Measurements from ENCODE around the gene CCR5AS.

Gene CCR5AS

DNA sequence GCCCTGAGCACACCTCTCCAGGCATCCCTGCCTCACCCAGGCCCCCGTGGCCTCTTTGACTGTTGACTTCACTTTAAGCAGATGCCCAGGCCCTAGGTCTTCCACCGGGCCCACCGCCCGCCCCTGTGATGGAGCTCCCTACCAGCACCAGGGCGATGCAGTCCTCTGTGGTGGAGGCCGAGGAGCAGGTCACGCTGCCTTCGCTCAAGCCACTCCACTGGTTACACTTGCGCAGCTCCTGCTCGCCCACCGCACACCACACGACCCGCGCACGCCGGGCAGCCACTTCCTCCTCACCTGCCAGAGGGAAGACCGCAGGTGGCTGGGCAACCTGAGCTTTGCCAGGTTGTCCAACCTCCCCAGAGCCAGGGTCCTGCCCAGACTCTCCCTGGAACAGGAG lies 41.9 kb upstream of the CCR5AS start:
- no peaks in the 10 kb centered on the region for H3K79me1 ChIP-seq (ENCODE audit: low read depth, low read length)
- H2BK120ac ChIP-seq (replicated peaks; ENCODE audit: low read depth, low read length), result no peak overlapping the region
- no peak overlapping the region for H3K23ac ChIP-seq (ENCODE audit: insufficient read length)
- no peaks in the 10 kb centered on the region for H3K36me3 ChIP-seq (ENCODE audit: control insufficient read depth in 2 of 4, insufficient read depth in 4 of 4, low read length in 3 of 4)
- no peak overlapping the region; the same call in 1 of the 2 replicates for H2BK15ac ChIP-seq (ENCODE audit: low read length)
- H2AFZ ChIP-seq (ENCODE audit: low read length), result no peak overlapping the region
- no peak overlapping the region for H4K8ac ChIP-seq (ENCODE audit: extremely low read depth, insufficient read depth, low read length)
- H3K56ac ChIP-seq (replicated peaks; ENCODE audit: insufficient read length, low read depth, low read length), result no peak overlapping the region
- no peak overlapping the region for H3K18ac ChIP-seq (ENCODE audit: extremely low read depth, low read length)
- FAIRE-seq, result no peak
- DNase-seq (ENCODE audit: low read depth in 1 of 2, low spot score in 2 of 2), result no peak
- no peaks in the 10 kb centered on the region for H3K9me3 ChIP-seq (ENCODE audit: insufficient read depth in 2 of 2, low read depth in 1 of 2, low read length in 1 of 2)
- POLR2A ChIA-PET (ENCODE audit: partially characterized antibody), result interaction anchor here (1.5 kb wide), 1 partner anchor 137 kb away, joined by 4 read pairs; no protein-coding TSS in a partner anchor
- H3K27ac ChIP-seq (ENCODE audit: low read depth, low read length), result no peak overlapping the region
- H3K9ac ChIP-seq (replicated peaks in 1 of 4; ENCODE audit: extremely low read depth in 1 of 4, low read depth in 3 of 4, low read length in 3 of 4), result no peak overlapping the region
- no peak overlapping the region for H4K5ac ChIP-seq (ENCODE audit: insufficient read length, low read depth, low read length)
- H3K79me2 ChIP-seq (ENCODE audit: control insufficient read depth in 1 of 2, insufficient read depth in 2 of 2, low read length in 2 of 2), result no peaks in the 10 kb centered on the region
- no peak overlapping the region for H3K4ac ChIP-seq (replicated peaks; ENCODE audit: insufficient read length, low read depth, low read length)
- TF ChIP-seq EGR1 (IDR thresholded peaks at IDR 0.05; ENCODE audit: borderline replicate concordance, low read depth, low read length) (no peak), HDAC6 (IDR thresholded peaks at IDR 0.05; ENCODE audit: low read depth, low read length) (no peak), BRCA1 (IDR thresholded peaks at IDR 0.05; ENCODE audit: low read depth, low read length) (no peak), RBBP5 (IDR thresholded peaks at IDR 0.05; ENCODE audit: borderline replicate concordance, low read depth, low read length) (no peak), EP300 (IDR thresholded peaks at IDR 0.05; ENCODE audit: borderline replicate concordance in 1 of 2, low read depth in 2 of 2, low read length in 2 of 2) (no peak), YY1 (IDR thresholded peaks at IDR 0.05; ENCODE audit: low read depth, low read length) (no peak), RFX5 (IDR thresholded peaks at IDR 0.05; ENCODE audit: borderline replicate concordance, low read depth, low read length) (no peak), SIX5 (IDR thresholded peaks at IDR 0.05; ENCODE audit: low read depth, low read length) (no peak), NANOG (IDR thresholded peaks at IDR 0.05; ENCODE audit: insufficient read depth, low read depth, low read length, poor library complexity, severe bottlenecking) (no peak), POLR2AphosphoS5 (IDR thresholded peaks at IDR 0.05; ENCODE audit: low read depth, low read length) (no peak), ZNF274 (IDR thresholded peaks at IDR 0.05; ENCODE audit: borderline replicate concordance, extremely low read depth, low read length) (no peak), CREB1 (IDR thresholded peaks at IDR 0.05) (no peak), GABPA (IDR thresholded peaks at IDR 0.05; ENCODE audit: borderline replicate concordance, insufficient read depth, low read length) (no peak), SIN3A (conservative IDR thresholded peaks at IDR 0.05 in 1 of 2, IDR thresholded peaks at IDR 0.05 in 1 of 2; ENCODE audit: low read depth in 1 of 2, low read length in 2 of 2) (no peak), TEAD4 (IDR thresholded peaks at IDR 0.05; ENCODE audit: low read depth, low read length) (no peak), KDM5A (IDR thresholded peaks at IDR 0.05; ENCODE audit: low read length) (no peak)
- no peak overlapping the region for H3K14ac ChIP-seq (ENCODE audit: insufficient read length)
- H2BK12ac ChIP-seq (ENCODE audit: low read depth, low read length), result no peak overlapping the region
- WGBS, 2 experiments (ENCODE audit: extremely low coverage in 1 of 2, insufficient coverage in 1 of 2, insufficient read length in 1 of 2, insufficient replicate concordance in 2 of 2, low coverage in 1 of 2, low lambda C conversion rate in 2 of 2, missing lambda C conversion rate in 1 of 2), result 96% methylated on average over 17 of the region's 17 CpGs; no CpG with 5 or more reads in 1 of the 2 experiments
- H3K4me2 ChIP-seq (ENCODE audit: insufficient read depth in 1 of 2, low read depth in 2 of 2, low read length in 2 of 2), result no peak overlapping the region
- no peak overlapping the region for H2AK5ac ChIP-seq (ENCODE audit: low read depth, low read length)
- H3K4me1 ChIP-seq (replicated peaks in 1 of 4; ENCODE audit: control insufficient read depth in 3 of 4, insufficient read depth in 4 of 4, low read length in 3 of 4), result no peaks in the 10 kb centered on the region
- no peak overlapping the region for H4K91ac ChIP-seq (replicated peaks; ENCODE audit: insufficient read length, low read length)
- H3K4me3 ChIP-seq (ENCODE audit: extremely low read depth in 1 of 4, insufficient read depth in 2 of 4, low read depth in 3 of 4, low read length in 4 of 4), result no peak overlapping the region
- H2BK20ac ChIP-seq (ENCODE audit: low read length), result no peak overlapping the region
- H3K27me3 ChIP-seq (replicated peaks in 1 of 4; ENCODE audit: control insufficient read depth in 3 of 4, extremely low read depth in 1 of 4, insufficient read depth in 3 of 4, low read length in 3 of 4), result no peaks in the 10 kb centered on the region
- H2BK5ac ChIP-seq (ENCODE audit: low read depth, low read length), result no peak overlapping the region
- no peaks in the 10 kb centered on the region for H3K23me2 ChIP-seq (ENCODE audit: low read depth, low read length)
- CTCF ChIA-PET (ENCODE audit: partially characterized antibody), result interaction anchor here (0.7 to 5.0 kb wide), 13 partner anchors 10 to 266 kb away, joined by 3 to 40 read pairs (median 5); partner anchors contain the start of genes LRRC2 and LTF
- H4K20me1 ChIP-seq (replicated peaks in 1 of 2; ENCODE audit: control insufficient read depth in 1 of 2, insufficient read depth in 2 of 2, low read length in 2 of 2), result no peaks in the 10 kb centered on the region
